ENCODE results near the gene UNC5A.

The UNC5A gene

DNA sequence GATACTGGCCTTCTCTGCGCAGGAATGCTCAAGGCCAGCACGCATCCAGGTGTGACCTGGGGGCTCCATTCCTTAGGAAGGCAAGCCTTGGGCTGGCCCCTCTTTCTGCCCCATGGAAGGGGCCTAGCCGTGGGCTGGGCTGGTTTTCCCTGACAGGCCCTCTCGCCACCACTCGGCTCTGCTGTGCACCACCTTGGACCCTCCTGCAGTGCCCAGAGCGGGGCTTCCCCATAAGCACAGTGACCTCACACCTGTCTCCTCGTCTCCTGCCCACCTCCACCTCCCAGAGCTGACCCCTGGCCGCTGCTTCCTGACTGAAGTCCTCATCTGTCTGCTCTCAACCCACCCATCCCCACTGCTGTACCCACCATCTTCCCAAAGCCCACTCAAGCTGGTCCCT, 21.1 kb downstream of the UNC5A start:
- Mint-ChIP-seq H3K27ac (no peak overlapping the region), H3K27me3 (peaks cover 13% of the 10 kb centered on the region), H3K4me1 (ENCODE audit: low read depth) (no peaks in the 10 kb centered on the region), H3K4me3 (no peak overlapping the region), H3K36me3 (no peaks in the 10 kb centered on the region), H3K9me3 (ENCODE audit: low read depth) (no peaks in the 10 kb centered on the region)

DNA sequence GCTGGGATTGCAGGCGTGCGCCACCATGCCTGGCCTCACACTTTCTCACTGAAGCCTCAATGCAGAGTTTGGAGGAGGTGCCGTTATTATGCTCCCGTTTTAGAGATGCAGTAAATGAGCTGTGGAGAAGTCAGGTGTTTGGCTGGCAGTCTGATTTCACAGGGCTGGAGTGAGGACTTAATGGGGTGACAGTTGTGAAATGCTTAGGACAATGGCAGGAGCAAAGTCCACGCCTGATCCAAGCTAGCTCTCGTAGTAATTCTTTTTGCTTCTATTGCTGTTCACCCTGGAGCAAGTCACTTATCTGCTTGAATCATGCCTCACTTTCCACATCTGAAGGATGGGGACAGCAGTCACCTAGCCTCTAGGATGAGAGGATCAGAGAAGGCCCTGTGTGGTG, 21.8 kb downstream of the UNC5A start:
- Mint-ChIP-seq H3K36me3 (no peaks in the 10 kb centered on the region), H3K4me1 (ENCODE audit: low read depth) (no peaks in the 10 kb centered on the region), H3K27me3 (peaks cover 13% of the 10 kb centered on the region), H3K9me3 (ENCODE audit: low read depth) (no peaks in the 10 kb centered on the region), H3K27ac (no peak overlapping the region), H3K4me3 (no peak overlapping the region)

DNA sequence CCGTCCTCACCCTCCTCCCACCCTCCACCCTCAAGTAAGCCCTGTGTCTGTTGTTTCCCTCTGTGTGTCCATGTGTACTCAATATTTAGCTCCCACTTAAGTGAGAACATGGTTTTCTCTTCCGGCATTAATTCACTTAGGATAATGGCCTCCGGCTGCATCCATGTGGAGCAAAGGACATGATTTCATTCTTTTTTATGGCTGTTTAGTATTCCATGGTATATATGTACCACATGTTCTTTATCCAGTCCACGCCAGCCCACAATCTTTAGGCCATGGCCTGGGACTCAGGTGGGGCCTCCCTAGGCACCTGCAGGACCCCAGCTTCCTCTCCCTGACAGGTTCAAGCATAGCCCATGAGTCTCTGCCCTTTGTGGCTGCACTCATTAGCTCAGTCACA, 22.9 kb downstream of the UNC5A start:
- Mint-ChIP-seq H3K4me3 (no peak overlapping the region), H3K36me3 (no peaks in the 10 kb centered on the region), H3K27me3 (peaks cover 13% of the 10 kb centered on the region), H3K4me1 (ENCODE audit: low read depth) (no peaks in the 10 kb centered on the region), H3K27ac (no peak overlapping the region), H3K9me3 (ENCODE audit: low read depth) (no peaks in the 10 kb centered on the region)

DNA sequence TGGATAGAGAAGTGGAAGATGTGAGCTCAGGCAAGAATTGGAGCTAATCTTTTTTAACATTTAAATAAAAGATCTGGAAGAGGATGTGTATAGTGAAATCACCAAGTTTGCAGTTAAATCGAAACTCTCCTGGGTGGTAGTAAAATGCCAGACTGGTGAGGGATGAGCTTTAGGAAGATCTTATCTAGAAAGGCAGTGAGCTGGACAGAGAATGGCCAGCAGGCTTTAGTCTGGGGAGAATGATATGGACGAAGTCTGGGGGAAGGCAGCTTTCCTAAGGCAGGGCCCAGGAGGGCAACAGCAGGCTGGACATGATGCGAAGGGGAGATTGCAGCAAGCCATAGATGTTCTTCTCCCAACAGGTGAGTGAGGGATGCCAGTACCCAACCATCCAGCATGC, 25.6 kb downstream of the UNC5A start:
- Mint-ChIP-seq H3K4me1 (ENCODE audit: low read depth) (no peaks in the 10 kb centered on the region), H3K27ac (no peak overlapping the region), H3K27me3 (peaks cover 15% of the 10 kb centered on the region), H3K9me3 (ENCODE audit: low read depth) (no peaks in the 10 kb centered on the region), H3K4me3 (no peak overlapping the region), H3K36me3 (no peaks in the 10 kb centered on the region)

DNA sequence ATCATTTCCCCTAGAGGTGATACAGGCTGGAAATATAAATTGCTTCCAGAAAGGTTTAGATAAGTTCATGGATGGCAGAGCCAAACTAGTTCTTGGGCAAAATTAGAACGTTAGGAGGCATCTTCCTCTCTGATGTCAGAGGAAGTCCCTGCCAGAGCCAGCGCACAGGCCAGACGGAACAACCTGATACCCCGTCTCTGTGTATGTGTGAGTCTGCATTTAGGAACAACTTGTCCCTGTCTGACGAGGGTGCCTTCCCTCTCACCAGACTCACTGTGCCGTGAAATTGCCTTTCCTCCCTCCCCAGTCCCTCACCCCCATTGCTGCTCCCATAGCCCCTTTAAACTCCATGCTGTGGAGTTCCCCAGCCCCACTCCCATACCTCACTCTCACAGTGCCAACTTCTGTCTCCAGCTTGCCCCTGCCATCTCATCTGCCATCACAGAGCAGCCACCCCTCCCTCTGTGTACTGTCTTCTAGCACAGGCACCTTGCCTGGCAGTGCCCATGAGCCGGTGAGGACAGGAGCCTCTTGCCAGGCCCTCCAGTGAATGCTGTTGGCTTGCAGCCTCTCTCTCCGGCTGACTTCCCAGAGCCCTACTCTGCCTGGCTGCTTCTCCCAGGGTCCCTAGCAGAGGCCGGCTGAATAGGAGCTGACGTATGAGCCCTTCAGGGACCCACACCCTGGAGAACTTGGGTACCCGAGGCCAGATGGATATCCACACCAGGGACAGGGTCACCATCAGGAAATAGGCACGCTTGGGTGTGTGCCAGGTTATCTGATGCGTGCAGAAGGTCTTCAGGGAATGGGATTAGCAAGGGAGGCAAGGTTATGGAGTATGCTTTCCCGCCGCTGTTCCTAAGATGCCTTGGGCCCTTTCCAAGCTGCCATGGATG, 26.7 kb downstream of the UNC5A start:
- Mint-ChIP-seq H3K36me3 (no peaks in the 10 kb centered on the region), H3K4me1 (ENCODE audit: low read depth) (no peaks in the 10 kb centered on the region), H3K4me3 (no peak overlapping the region), H3K27ac (no peak overlapping the region), H3K9me3 (ENCODE audit: low read depth) (no peaks in the 10 kb centered on the region), H3K27me3 (peaks cover 20% of the 10 kb centered on the region)

DNA sequence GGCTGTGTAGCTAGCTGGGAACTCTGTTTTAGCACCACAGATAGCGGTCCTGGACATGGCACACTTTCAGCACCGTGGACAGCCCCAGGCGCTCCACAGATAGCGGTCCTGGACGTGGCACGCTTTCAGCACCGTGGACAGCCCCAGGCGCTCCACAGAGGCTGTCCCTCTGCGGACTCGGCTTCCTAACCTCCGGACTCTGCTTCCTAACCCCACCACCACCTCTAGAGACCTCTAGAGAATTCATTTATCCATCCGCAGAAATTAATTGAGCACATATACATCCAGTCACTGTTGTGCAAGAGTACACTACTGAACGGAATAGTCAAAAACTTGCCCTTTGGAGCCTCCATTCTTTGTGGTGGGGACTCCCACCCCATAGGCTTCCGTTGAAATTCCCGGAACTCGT, 27.4 kb downstream of the UNC5A start:
- no peak overlapping the region for H3K27ac Mint-ChIP-seq
- no peaks in the 10 kb centered on the region for H3K36me3 Mint-ChIP-seq
- no peaks in the 10 kb centered on the region for H3K9me3 Mint-ChIP-seq (ENCODE audit: low read depth)
- H3K27me3 Mint-ChIP-seq: peaks cover 21% of the 10 kb centered on the region
- H3K4me1 Mint-ChIP-seq (ENCODE audit: low read depth): no peaks in the 10 kb centered on the region
- no peak overlapping the region for H3K4me3 Mint-ChIP-seq

DNA sequence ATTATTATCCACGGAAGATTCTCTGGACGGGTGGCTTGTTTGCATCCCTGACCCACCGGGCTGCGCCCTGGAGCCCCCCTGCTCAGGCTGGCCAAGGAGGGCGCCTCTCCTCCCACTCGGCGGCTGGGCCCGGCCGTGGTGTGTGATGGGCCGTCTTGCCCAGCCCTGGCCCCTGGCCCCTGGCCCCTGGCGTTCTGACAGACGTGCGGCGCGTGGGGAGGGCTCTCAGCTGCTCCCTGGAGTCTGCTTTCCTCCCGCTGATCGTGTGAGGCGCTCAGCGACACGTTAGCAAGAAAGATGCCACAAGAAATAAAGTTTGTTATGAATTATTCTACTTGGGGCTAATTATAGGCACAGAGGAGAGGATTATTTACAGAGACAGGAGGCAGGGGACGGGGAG, 33.3 kb downstream of the UNC5A start:
- no peaks in the 10 kb centered on the region for H3K9me3 Mint-ChIP-seq (ENCODE audit: low read depth)
- H3K27ac Mint-ChIP-seq: no peak overlapping the region
- peaks cover 22% of the 10 kb centered on the region for H3K27me3 Mint-ChIP-seq

DNA sequence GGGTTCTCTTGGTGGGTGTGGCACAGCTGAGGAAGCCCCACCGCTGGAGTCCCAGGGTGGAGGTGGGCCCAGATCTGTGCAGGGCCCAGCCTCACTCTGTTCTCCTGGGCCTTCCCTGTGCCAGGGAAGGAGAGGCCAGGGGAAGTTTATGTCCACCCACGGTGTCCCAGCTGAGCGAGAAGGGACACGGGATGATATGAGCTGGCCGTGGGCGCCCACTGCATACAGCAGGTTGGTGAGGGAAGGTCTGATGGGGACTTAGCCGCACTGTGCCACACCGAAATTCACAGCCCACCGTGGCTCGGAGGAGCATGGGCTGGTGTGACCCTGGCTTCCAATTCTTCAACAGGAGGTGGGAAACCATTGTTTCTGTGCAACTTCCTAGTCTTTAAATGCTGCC, 33.9 kb downstream of the UNC5A start:
- Mint-ChIP-seq H3K4me1 (ENCODE audit: low read depth) (no peaks in the 10 kb centered on the region), H3K36me3 (no peaks in the 10 kb centered on the region), H3K4me3 (no peak overlapping the region), H3K9me3 (ENCODE audit: low read depth) (no peaks in the 10 kb centered on the region), H3K27me3 (peaks cover 22% of the 10 kb centered on the region), H3K27ac (no peak overlapping the region)

More for the DNA sequence above, 33.3 kb downstream of the UNC5A start:
- Mint-ChIP-seq H3K4me1 (ENCODE audit: low read depth) (no peaks in the 10 kb centered on the region), H3K4me3 (no peak overlapping the region), H3K36me3 (no peaks in the 10 kb centered on the region)

DNA sequence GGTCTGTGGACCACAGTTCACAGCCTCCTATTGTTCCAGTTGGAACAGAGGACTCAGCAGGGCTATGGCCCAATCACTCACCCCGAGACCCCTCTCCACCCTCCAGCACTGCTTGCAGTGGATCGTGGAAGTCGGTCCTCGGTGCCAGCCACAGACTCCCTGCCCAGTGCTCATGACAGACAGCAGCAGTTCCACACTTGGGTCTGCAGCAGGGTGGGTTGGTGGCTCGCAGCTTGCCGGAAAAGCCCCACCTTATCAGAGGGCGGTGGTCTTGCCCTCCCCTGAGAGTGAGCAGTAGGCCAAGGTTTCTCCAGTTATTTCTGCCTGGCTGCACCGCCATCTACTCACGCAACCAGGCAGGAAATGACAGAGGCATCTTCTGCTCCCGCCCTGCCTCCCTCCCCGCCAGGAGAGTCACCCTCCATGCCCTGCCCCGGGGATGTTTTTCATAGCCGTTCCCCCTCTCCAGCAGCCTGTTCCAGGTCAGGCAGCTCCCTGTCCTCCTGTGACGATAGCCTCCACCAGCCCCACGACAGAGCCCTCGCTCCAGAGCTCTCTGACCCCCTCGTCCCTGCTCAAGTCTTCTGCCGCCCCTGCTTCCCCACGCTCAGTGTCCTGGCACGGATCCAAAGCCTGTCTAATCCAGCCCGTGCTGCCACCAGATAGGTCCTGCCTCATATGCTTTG, 34.5 kb downstream of the UNC5A start:
- H3K27me3 Mint-ChIP-seq: peaks cover 23% of the 10 kb centered on the region
- H3K4me3 Mint-ChIP-seq: no peak overlapping the region
- H3K4me1 Mint-ChIP-seq (ENCODE audit: low read depth): no peaks in the 10 kb centered on the region
- H3K27ac Mint-ChIP-seq: no peak overlapping the region
- H3K36me3 Mint-ChIP-seq: no peaks in the 10 kb centered on the region
- no peaks in the 10 kb centered on the region for H3K9me3 Mint-ChIP-seq (ENCODE audit: low read depth)

DNA sequence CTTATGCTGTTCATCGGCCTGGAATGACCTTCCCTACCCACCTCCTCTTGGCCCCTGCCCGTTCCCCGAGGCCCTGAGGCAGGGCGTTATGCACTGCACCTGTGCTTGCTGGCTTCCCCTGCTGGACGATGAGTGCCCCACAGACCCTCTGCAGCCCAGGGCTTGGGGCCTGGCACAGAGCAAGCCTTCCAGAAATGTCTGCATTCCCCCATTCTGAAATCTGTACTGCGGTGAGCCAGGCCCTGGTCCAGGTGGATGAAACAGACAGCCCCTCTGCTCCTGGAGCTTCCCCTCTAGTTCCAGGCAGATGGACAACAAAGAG, 35.0 kb downstream of the UNC5A start:
- Mint-ChIP-seq H3K36me3 (no peaks in the 10 kb centered on the region), H3K9me3 (ENCODE audit: low read depth) (no peaks in the 10 kb centered on the region)

DNA sequence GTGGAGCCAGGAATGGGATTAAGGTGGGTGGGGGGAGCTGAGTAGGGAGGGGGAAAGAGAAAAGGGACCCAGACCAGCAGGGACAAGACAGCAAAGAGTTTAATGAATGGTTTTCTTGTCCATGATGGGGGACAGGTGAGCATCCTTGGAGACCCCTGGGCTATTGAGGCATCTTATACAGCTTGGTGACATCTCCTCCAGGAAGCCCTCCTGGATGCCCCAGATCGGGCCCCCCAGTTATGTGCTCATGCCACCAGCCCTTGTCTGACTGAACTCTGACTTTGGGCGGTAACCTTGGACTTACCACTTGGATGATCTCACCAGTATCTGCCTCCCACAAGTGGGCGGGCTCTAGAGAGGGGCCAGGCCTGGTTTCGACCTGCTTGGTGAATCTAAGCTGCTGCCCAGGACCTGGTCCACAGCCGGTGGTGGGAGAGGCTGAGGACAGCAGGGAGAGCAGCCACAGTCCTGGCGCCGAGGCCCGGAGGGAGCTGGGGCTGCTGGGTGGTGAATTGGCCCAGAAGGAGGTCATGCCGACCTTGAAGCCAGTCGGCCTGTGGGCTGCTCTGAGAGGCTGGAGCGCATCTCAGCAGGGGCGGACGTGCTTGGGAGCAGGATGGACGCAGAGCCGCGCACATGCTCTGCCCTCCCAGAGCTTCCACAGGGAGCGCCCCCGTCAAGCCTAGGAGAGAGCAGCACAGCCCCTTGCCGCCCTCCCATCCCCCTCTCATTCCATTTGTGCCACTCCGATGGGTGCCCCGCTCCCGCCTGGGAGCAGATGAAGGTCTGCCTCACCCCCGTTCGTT, 36.2 kb downstream of the UNC5A start:
- Mint-ChIP-seq H3K4me1 (ENCODE audit: low read depth) (no peaks in the 10 kb centered on the region), H3K36me3 (no peaks in the 10 kb centered on the region), H3K27ac (no peak overlapping the region), H3K9me3 (ENCODE audit: low read depth) (no peaks in the 10 kb centered on the region), H3K4me3 (no peak overlapping the region), H3K27me3 (peaks cover 21% of the 10 kb centered on the region)

More for the DNA sequence above, 35.0 kb downstream of the UNC5A start:
- no peak overlapping the region for H3K27ac Mint-ChIP-seq
- H3K27me3 Mint-ChIP-seq: peaks cover 25% of the 10 kb centered on the region
- H3K4me3 Mint-ChIP-seq: no peak overlapping the region
- H3K4me1 Mint-ChIP-seq (ENCODE audit: low read depth): no peaks in the 10 kb centered on the region

DNA sequence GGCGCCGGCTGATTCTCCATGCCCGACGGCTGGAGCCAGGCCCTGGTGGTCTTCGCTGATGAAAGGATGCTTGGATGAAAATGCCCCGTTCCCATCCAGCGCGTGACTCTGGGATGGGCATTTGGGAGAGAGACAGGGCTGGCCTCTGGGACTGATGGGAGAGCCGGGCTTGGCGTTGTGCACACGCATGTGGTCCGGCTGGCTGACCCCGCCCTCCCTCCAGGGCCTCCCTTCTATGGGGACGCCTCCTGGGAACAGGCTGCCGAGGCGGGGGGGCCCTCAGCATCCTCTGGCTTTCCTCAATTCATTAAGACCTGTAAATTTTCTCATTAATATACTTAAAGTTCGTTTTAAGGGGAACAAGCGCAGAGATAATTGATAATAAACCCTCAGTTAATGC, 36.8 kb downstream of the UNC5A start:
- Mint-ChIP-seq H3K9me3 (ENCODE audit: low read depth) (no peaks in the 10 kb centered on the region), H3K4me1 (ENCODE audit: low read depth) (no peaks in the 10 kb centered on the region), H3K36me3 (no peaks in the 10 kb centered on the region), H3K27me3 (peaks cover 20% of the 10 kb centered on the region), H3K4me3 (no peak overlapping the region), H3K27ac (no peak overlapping the region)

DNA sequence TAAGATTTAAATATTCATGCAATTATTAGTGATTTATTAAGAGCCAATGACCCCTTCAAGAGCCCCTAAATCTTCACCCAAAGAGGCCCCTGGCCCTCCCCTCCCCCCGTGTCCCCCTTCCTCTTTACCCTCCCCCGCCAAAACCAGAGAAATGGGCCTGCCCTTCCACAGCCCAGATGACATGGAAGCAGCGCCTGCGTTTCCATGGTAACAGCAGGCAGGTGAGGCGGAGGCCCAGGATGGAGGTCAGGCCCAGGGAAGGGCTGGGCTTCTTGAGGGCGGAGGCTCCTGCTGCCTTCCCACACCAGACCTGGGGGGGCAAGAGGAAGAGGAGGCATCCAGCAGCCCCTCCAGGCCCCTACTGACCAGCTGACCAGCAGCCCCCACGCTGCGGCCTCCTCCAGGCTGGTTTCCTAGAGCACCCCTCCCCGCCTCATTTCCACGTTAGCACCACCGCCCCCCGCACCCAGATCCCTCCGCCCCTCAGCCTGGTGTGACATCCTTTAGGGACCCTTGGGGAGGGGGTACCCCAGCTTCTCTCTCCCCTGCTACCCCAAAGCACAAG, 37.4 kb downstream of the UNC5A start:
- Mint-ChIP-seq H3K36me3 (no peaks in the 10 kb centered on the region), H3K27me3 (peaks cover 20% of the 10 kb centered on the region), H3K27ac (no peak overlapping the region), H3K9me3 (ENCODE audit: low read depth) (no peaks in the 10 kb centered on the region), H3K4me1 (ENCODE audit: low read depth) (no peaks in the 10 kb centered on the region), H3K4me3 (no peak overlapping the region)

DNA sequence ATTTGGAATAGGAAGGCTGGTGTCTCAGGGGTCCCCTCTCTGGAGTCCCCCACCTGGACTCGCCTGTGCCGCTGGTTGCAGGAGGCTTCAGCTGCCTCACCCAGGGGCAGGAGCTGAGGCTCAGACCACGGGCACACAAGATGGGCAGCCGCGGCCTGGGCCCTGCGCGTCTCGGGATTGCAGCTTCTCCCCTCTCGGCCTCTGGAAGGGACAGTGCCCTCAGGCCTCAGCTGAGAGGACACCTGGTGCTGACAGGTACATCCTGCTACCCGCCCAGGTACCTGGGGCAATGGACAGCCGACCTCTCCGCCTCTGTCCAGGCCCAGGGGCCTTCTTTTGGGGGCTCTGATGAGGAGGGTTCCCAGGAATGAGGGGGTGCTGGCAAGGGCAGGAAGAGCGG, 38.3 kb downstream of the UNC5A start:
- Mint-ChIP-seq H3K36me3 (no peaks in the 10 kb centered on the region), H3K4me1 (ENCODE audit: low read depth) (no peaks in the 10 kb centered on the region), H3K4me3 (no peak overlapping the region), H3K27me3 (peaks cover 19% of the 10 kb centered on the region), H3K9me3 (ENCODE audit: low read depth) (no peaks in the 10 kb centered on the region), H3K27ac (no peak overlapping the region)
